Mesothelial cell of epicardium (in vitro differentiated cells): ENCODE measurements around the gene ICAM2. TPM values are rescaled to one million over a fixed set of nuclear protein-coding genes. Genes with fewer than 3 reads are reported as not detected.

ENCODE experiments used
- DNase-seq, 2 experiments: peaks; one replicate each; pipeline ENCODE4 v3.0.0; 2021; ENCODE audit warnings: low spot score in 2 of 2; ENCODE audit not compliant: unreplicated experiment in 2 of 2
- H3K27ac Mint-ChIP-seq: 2 replicates; pipeline ENCODE4 v1.8.0; 2021; ENCODE audit warnings: mixed read lengths
- H3K27me3 Mint-ChIP-seq: 2 replicates; pipeline ENCODE4 v1.8.0; 2021; ENCODE audit warnings: low read depth, mixed read lengths
- H3K36me3 Mint-ChIP-seq: 2 replicates; pipeline ENCODE4 v1.8.0; 2021; ENCODE audit warnings: mixed read lengths
- H3K4me1 Mint-ChIP-seq: 2 replicates; pipeline ENCODE4 v1.8.0; 2021; ENCODE audit warnings: mixed read lengths
- H3K4me3 Mint-ChIP-seq: 2 replicates; pipeline ENCODE4 v1.8.0; 2021; ENCODE audit warnings: mild to moderate bottlenecking, moderate library complexity, mixed read lengths
- H3K9me3 Mint-ChIP-seq: 2 replicates; pipeline ENCODE4 v1.8.0; 2021; ENCODE audit warnings: mixed read lengths
- CTCF ChIP-seq: fragments of 200-600 bp; sonication (generic); IDR thresholded peaks from one replicate; pipeline ENCODE4 v1.5.0; 2021; ENCODE audit warnings: antibody characterized with exemption; ENCODE audit not compliant: unreplicated experiment
- total RNA-seq: library from RNA; stranded (reverse); gene quantifications from 3 replicates; pipeline ENCODE4 v1.2.1, GENCODE V29; 2021

ICAM2 gene
- total RNA-seq, 1 donor from 2014 or later: 0.22 TPM

GRCh38 chr17:63963123-63963522 lies 57.3 kb downstream of the ICAM2 start:
- Mint-ChIP-seq H3K36me3 (no peaks in the 10 kb centered on the region), H3K27ac (no peak overlapping the region), H3K27me3 (peaks cover 41% of the 10 kb centered on the region), H3K4me1 (peaks cover 3% of the 10 kb centered on the region), H3K9me3 (no peaks in the 10 kb centered on the region), H3K4me3 (no peak overlapping the region)
- no peak for TF ChIP-seq CTCF
- no peak for DNase-seq

GRCh38 chr17:63962298-63962744 lies 58.1 kb downstream of the ICAM2 start:
- H3K4me3 Mint-ChIP-seq: no peak overlapping the region

GRCh38 chr17:63961355-63962212 lies 58.8 kb downstream of the ICAM2 start:
- H3K4me1 Mint-ChIP-seq: peaks cover 3% of the 10 kb centered on the region
- no peaks in the 10 kb centered on the region for H3K9me3 Mint-ChIP-seq
- H3K4me3 Mint-ChIP-seq: peak overlapping the region; percentile 61
- peak; percentile 55 to 67 for DNase-seq
- no peak for TF ChIP-seq CTCF
- no peaks in the 10 kb centered on the region for H3K36me3 Mint-ChIP-seq
- peaks cover 37% of the 10 kb centered on the region for H3K27me3 Mint-ChIP-seq
- no peak overlapping the region for H3K27ac Mint-ChIP-seq

More at GRCh38 chr17:63962298-63962744, 58.1 kb downstream of the ICAM2 start:
- Mint-ChIP-seq H3K36me3 (no peaks in the 10 kb centered on the region), H3K27ac (no peak overlapping the region), H3K9me3 (no peaks in the 10 kb centered on the region), H3K27me3 (peaks cover 38% of the 10 kb centered on the region), H3K4me1 (peaks cover 3% of the 10 kb centered on the region)
- DNase-seq: no peak
- no peak for TF ChIP-seq CTCF

DNA sequence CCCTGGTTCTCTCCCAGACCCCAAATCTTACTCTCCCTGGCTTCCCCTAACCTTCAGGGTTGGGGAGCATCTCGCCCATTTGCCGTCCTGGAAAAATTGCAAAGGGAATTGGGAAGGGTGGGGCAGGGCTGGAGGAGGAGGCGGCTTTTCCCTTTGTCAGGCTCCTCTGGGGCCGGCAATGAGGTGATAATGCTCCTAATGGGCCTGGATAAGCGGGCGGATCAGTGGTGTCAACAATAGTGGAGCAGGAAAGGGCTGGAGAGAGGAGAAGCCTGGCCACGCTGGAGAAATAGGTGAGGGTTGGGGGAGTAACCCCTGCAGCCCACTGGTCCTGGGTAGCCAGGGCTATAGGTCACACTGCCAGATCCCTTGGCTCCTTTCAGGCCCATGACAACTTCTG lies 60.0 kb downstream of the ICAM2 start:
- no peak overlapping the region for H3K27ac Mint-ChIP-seq
- peaks cover 3% of the 10 kb centered on the region for H3K4me1 Mint-ChIP-seq
- H3K4me3 Mint-ChIP-seq: no peak overlapping the region
- TF ChIP-seq CTCF: no peak
- no peaks in the 10 kb centered on the region for H3K36me3 Mint-ChIP-seq
- DNase-seq: no peak
- no peaks in the 10 kb centered on the region for H3K9me3 Mint-ChIP-seq
- peaks cover 38% of the 10 kb centered on the region for H3K27me3 Mint-ChIP-seq

- Mint-ChIP-seq H3K27ac (no peak overlapping the region), H3K4me3 (no peak overlapping the region)
Observed at GRCh38 chr17:63960006-63960405, 60.4 kb downstream of the ICAM2 start.

More at GRCh38 chr17:63960006-63960405, 60.4 kb downstream of the ICAM2 start:
- no peak for TF ChIP-seq CTCF
- H3K27me3 Mint-ChIP-seq: peaks cover 38% of the 10 kb centered on the region
- H3K4me1 Mint-ChIP-seq: peaks cover 3% of the 10 kb centered on the region
- no peak for DNase-seq
- H3K36me3 Mint-ChIP-seq: no peaks in the 10 kb centered on the region
- H3K9me3 Mint-ChIP-seq: no peaks in the 10 kb centered on the region
